CD4-positive, alpha-beta memory T cell (primary cell): ENCODE measurements around the gene SUN2. TPM values are rescaled to one million over a fixed set of nuclear protein-coding genes. Genes with fewer than 3 reads are reported as not detected.

Experiments used
- CTCF ChIA-PET: fragments of 350-600 bp; sonication (Branson Sonifier 250); formaldehyde crosslinking; loops from one replicate; lab custom pipeline; 2021; ENCODE audit warnings: inconsistent platforms; ENCODE audit not compliant: partially characterized antibody; lab: Charles Lee
- POLR2A ChIA-PET: fragments of 350-600 bp; sonication (Branson Sonifier 250); formaldehyde crosslinking; loops from one replicate; lab custom pipeline; 2021; ENCODE audit not compliant: partially characterized antibody; lab: Charles Lee
- DNase-seq, 5 donors: peaks; one replicate each; pipeline versions ENCODE4 v3.0.0 to v3.0.0-alpha.2; 2020 to 2022; ENCODE audit warnings: mixed read lengths in 1 of 5
- H3K27ac ChIP-seq: one replicate; pipeline ENCODE4 v1.7.0; 2013; ENCODE audit warnings: low read depth, low read length
- H3K27me3 ChIP-seq: 2 replicates; pipeline ENCODE4 v1.7.0; 2013; ENCODE audit warnings: mild to moderate bottlenecking, low read length, moderate library complexity; ENCODE audit not compliant: insufficient read depth
- H3K36me3 ChIP-seq: 2 replicates; pipeline ENCODE4 v1.7.0; 2013; ENCODE audit warnings: mild to moderate bottlenecking, low read length, moderate library complexity; ENCODE audit not compliant: insufficient read depth
- H3K4me1 ChIP-seq: 2 replicates; pipeline ENCODE4 v1.7.0; 2013; ENCODE audit warnings: mild to moderate bottlenecking, low read length, moderate library complexity; ENCODE audit not compliant: insufficient read depth
- H3K4me3 ChIP-seq, 2 donors: one replicate each; pipeline ENCODE4 v1.7.0; 2013; ENCODE audit warnings: low read length in 2 of 2, mild to moderate bottlenecking in 1 of 2
- H3K9me3 ChIP-seq, 2 donors: one replicate each; pipeline ENCODE4 v1.7.0; 2013; ENCODE audit warnings: low read length in 2 of 2, control low read depth in 1 of 2; ENCODE audit not compliant: control insufficient read depth in 1 of 2
- H3K27ac Mint-ChIP-seq, 7 donors: one replicate each; pipeline ENCODE4 v1.8.0; 2020 to 2021; ENCODE audit warnings: mixed read lengths in 7 of 7, mild to moderate bottlenecking in 6 of 7, inconsistent platforms in 3 of 7, moderate library complexity in 3 of 7
- H3K27me3 Mint-ChIP-seq, 2 donors: one replicate each; pipeline ENCODE4 v1.8.0; 2020 to 2021; ENCODE audit warnings: mixed read lengths in 2 of 2
- H3K36me3 Mint-ChIP-seq, 2 donors: one replicate each; pipeline ENCODE4 v1.8.0; 2020 to 2021; ENCODE audit warnings: mixed read lengths in 2 of 2, inconsistent platforms in 1 of 2, mild to moderate bottlenecking in 1 of 2
- H3K4me1 Mint-ChIP-seq, 4 donors: one replicate each; pipeline ENCODE4 v1.8.0; 2020 to 2021; ENCODE audit warnings: mixed read lengths in 4 of 4, mild to moderate bottlenecking in 1 of 4
- H3K4me3 Mint-ChIP-seq, 8 donors: one replicate each; pipeline ENCODE4 v1.8.0; 2020 to 2021; ENCODE audit warnings: mixed read lengths in 8 of 8, mild to moderate bottlenecking in 7 of 8, moderate library complexity in 6 of 8, inconsistent platforms in 3 of 8
- H3K9me3 Mint-ChIP-seq, 8 donors: one replicate each; pipeline ENCODE4 v1.8.0; 2020 to 2021; ENCODE audit warnings: mixed read lengths in 8 of 8, mild to moderate bottlenecking in 5 of 8, inconsistent platforms in 3 of 8, moderate library complexity in 1 of 8
- intact Hi-C: fragments of 100-400 bp; cut with micrococcal nuclease; formaldehyde crosslinking; loops from one replicate; pipeline ENCODE4 v1.15.1; 2023
- polyA plus RNA-seq, 2 donors: library from polyadenylated mRNA; unstranded; fragments of 300-500 nt; fragmentation: Illumina TruSeq; gene quantifications; one replicate each; pipeline ENCODE4 v1.2.3, GENCODE V29; 2021
- total RNA-seq, 2 experiments: library from RNA; stranded (reverse); gene quantifications; one replicate each; pipeline ENCODE4 v1.2.3, GENCODE V29; 2021

SUN2 gene
- total and polyA plus RNA-seq, 4 experiments from 2014 or later = 323 to 1,004 (median 815) TPM

DNA sequence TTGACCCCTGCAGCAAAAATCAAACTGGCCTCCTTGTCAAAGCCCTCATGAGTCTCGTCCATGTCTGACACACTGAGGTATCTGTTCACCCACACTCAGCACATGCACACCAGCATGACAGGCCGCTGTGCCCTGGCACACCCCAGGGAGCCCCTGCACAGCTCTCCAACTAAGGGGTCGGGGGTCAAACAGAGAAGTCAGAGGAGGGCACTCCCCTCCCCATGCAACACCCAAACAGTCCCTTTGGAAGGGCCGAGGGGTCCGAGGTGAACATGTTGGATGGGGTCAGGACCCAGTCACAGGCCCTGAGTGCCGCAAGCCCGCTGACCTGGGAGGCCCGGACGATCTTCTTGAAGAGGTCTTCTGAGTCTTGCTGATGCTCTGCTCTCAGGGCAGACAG is 14.6 kb downstream of the SUN2 start:
- intact Hi-C loops = no loop called here
- Histone ChIP-seq H3K36me3 (peaks cover 100% of the 10 kb centered on the region), H3K27ac (no peak overlapping the region), H3K27me3 (no peaks in the 10 kb centered on the region), H3K9me3 (no peaks in the 10 kb centered on the region), H3K4me1 (peaks cover 79% of the 10 kb centered on the region), H3K4me3 (no peak overlapping the region)
- Mint-ChIP-seq H3K9me3 (peaks cover 0 to 5% (median 0%) of the 10 kb centered on the region in 8 donors), H3K4me3 (no peak overlapping the region), H3K27me3 (no peaks in the 10 kb centered on the region), H3K4me1 (peaks cover 14 to 64% (median 36%) of the 10 kb centered on the region in 4 donors), H3K36me3 (peaks cover 58 to 85% of the 10 kb centered on the region in 2 donors), H3K27ac (peak overlapping the region; percentile 68 to 79 (median 75))
- CTCF ChIA-PET = interaction anchor here (0.8 to 1.1 kb wide), 2 partner anchors 10 to 15 kb away, joined by 3 to 4 read pairs; no protein-coding TSS in a partner anchor
- peak in 1 of 5 donors; percentile 24 for DNase-seq
- POLR2A ChIA-PET = interaction anchor here (0.6 to 42.6 kb wide), 4 partner anchors 6 to 238 kb away, joined by 3 to 1746 read pairs (median 874); partner anchors contain the start of gene SUN2

DNA sequence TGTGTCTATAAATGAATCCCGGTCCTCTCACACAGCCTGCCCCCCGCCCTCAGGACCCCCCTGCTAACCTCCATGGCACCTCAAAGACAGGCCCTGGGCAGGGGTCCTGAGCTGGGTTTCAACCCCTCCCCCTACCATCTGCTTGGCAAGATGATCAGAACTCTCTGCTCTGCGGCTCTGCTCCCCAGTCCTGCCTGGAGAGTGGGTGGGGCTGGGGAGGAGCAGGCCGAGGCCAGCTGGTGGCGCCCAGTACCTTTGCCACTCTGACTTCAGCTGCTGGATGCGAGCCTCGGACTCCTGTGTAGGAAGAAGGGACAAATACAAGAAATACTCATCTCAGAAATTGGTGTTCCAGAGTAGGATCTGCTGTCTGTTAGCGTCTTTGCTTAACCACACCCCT is 15.0 kb downstream of the SUN2 start:
- intact Hi-C loops = no loop called here

DNA sequence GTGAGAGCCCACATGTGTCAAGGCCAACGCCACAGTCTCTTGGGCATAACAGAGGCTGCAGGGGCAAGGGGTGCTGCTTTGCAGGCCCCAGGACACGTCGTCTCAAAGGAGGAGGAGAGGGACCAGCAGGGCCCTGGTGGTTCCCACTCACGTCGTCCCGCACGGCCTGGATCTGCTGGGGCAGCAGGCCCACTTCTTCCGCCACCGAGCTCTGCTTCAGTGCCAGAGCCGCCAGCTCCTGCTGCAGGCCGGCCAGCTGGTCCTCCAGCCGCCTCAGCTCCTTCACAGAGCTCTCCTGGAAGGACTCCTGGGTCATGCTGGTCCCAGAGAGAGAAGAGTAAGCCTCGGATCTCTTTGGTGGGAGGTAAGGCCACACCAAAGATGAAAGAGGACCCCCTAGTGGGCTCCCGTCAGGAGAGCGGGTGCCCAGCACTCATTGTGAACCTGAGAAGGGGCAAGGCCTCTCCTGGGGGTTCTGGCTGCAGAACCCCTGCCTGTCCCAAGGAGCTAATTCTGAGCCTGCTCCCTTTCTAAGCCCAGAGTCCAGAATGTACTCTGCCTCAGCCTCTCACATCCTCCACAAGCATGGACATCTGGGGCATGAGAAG is 15.6 kb downstream of the SUN2 start:
- Histone ChIP-seq H3K27me3 (no peaks in the 10 kb centered on the region), H3K36me3 (peaks cover 100% of the 10 kb centered on the region), H3K4me1 (peaks cover 80% of the 10 kb centered on the region), H3K4me3 (no peak overlapping the region), H3K9me3 (no peaks in the 10 kb centered on the region), H3K27ac (no peak overlapping the region)
- ChIA-PET CTCF (interaction anchor here (1.1 to 1.4 kb wide), 4 partner anchors 8 to 18 kb away, joined by 3 to 4 read pairs (median 4); no protein-coding TSS in a partner anchor), POLR2A (interaction anchor here (0.9 to 42.6 kb wide), 7 partner anchors 6 to 237 kb away, joined by 3 to 1746 read pairs (median 3); partner anchors contain the start of genes SUN2 and TOMM22)
- Mint-ChIP-seq H3K9me3 (peaks cover 0 to 5% (median 0%) of the 10 kb centered on the region in 8 donors), H3K4me1 (peaks cover 14 to 60% (median 37%) of the 10 kb centered on the region in 4 donors), H3K4me3 (peak overlapping the region in 1 of 8 donors; percentile 10), H3K27ac (peak overlapping the region in 5 of 7 donors; percentile 32 to 86 (median 55)), H3K36me3 (peaks cover 54 to 85% of the 10 kb centered on the region in 2 donors), H3K27me3 (no peaks in the 10 kb centered on the region)
- intact Hi-C loops = no loop called here
- peak in 1 of 5 donors; percentile 21 for DNase-seq

More for the DNA sequence above, 15.0 kb downstream of the SUN2 start:
- CTCF ChIA-PET = interaction anchor here (1.1 kb wide), 2 partner anchors 9 to 11 kb away, joined by 3 to 4 read pairs; no protein-coding TSS in a partner anchor
- no peaks in the 10 kb centered on the region for H3K9me3 ChIP-seq
- Mint-ChIP-seq H3K27me3 (no peaks in the 10 kb centered on the region), H3K36me3 (peaks cover 54 to 85% of the 10 kb centered on the region in 2 donors), H3K9me3 (peaks cover 0 to 5% (median 0%) of the 10 kb centered on the region in 8 donors), H3K4me3 (no peak overlapping the region), H3K27ac (peak overlapping the region; percentile 19 to 79 (median 68)), H3K4me1 (peaks cover 14 to 62% (median 36%) of the 10 kb centered on the region in 4 donors)
- no peak for DNase-seq
- peaks cover 100% of the 10 kb centered on the region for H3K36me3 ChIP-seq
- H3K4me3 ChIP-seq = no peak overlapping the region
- H3K27ac ChIP-seq = no peak overlapping the region
- peaks cover 80% of the 10 kb centered on the region for H3K4me1 ChIP-seq
- no peaks in the 10 kb centered on the region for H3K27me3 ChIP-seq
- POLR2A ChIA-PET = interaction anchor here (0.6 to 42.6 kb wide), 5 partner anchors 6 to 238 kb away, joined by 3 to 1746 read pairs (median 3); partner anchors contain the start of gene SUN2

DNA sequence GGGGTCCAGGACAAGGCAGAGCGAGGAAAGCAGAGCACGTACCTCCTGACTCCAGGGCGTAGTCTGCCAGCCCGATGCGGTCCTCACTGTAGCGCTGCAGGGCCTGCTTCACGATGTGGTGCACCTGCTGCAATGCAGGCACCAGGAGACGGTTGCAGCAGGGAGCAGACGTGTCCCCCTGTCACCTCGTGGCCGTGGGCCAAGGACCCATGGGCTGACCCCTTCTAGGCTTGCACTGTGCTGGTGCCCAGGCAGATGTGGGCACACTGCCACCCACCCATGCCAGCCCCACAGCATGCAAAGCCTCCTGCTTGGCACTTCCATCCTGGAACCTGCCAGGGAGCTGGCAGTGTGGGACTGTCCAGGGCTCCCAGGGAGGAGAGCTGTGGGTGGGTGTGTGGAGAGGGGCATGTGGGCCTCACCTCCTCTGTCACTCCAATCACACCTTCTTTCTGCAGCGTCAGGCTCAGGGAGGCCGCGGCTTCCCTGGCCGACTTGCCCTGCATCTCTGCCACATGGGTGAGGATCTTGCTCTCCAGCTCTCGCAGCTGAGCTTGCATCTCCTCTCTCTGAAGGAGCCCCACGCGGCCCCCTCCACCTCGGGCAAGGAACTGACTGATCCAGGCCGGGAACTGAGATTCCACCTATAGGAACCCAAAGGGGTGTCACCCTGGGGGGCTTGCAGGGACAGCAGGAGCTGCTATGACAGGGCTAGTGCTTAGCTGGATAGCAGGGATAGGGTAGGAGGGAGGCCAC is 16.3 kb downstream of the SUN2 start:
- ChIA-PET CTCF (interaction anchor here (1.1 to 1.4 kb wide), 4 partner anchors 7 to 19 kb away, joined by 3 to 4 read pairs (median 4); no protein-coding TSS in a partner anchor), POLR2A (interaction anchor here (0.9 to 42.6 kb wide), 6 partner anchors 5 to 104 kb away, joined by 3 to 1746 read pairs (median 4); partner anchors contain the start of genes SUN2 and TOMM22)
- H3K27ac ChIP-seq = no peak overlapping the region
- Mint-ChIP-seq H3K4me1 (peaks cover 12 to 61% (median 36%) of the 10 kb centered on the region in 4 donors), H3K36me3 (peaks cover 53 to 85% of the 10 kb centered on the region in 2 donors), H3K4me3 (peak overlapping the region in 1 of 8 donors; percentile 10), H3K9me3 (peaks cover 0 to 5% (median 0%) of the 10 kb centered on the region in 8 donors), H3K27ac (peak overlapping the region in 5 of 7 donors; percentile 32 to 86 (median 56)), H3K27me3 (no peaks in the 10 kb centered on the region)
- H3K9me3 ChIP-seq = no peaks in the 10 kb centered on the region
- H3K36me3 ChIP-seq = peaks cover 100% of the 10 kb centered on the region
- peak in 1 of 5 donors; percentile 9 for DNase-seq
- intact Hi-C loops = no loop called here
- H3K4me1 ChIP-seq = peaks cover 81% of the 10 kb centered on the region
- H3K4me3 ChIP-seq = no peak overlapping the region
- H3K27me3 ChIP-seq = no peaks in the 10 kb centered on the region

DNA sequence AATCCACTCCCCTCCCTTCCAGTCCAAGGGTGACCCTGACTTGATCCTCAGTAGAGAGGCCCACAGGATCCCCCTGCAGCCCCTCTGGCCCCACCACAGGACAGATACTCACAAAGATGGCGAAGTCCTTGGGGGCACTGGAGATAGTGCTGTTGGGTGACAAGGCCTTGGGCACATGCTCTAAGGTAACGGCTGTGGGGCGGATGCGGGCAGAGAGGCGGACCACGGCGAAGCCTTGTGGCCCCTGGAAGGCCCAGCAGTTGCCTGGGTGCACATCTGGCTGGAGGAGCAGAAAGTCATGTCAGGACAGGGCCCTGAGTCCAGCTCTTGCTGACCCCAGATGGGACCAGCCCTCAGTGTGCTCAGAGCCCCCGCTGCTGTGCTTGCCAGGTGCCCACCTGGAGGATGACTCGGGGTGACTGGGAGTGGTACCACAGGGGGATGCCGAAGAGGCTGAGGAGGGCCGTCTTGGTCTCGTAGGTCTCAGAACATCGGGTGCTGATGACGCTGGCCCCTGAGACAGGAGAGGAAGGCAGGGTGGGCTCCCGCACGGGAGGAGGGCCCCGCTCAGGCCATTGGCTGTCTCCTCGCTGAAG is 17.2 kb downstream of the SUN2 start:
- H3K4me3 ChIP-seq = no peak overlapping the region
- no peaks in the 10 kb centered on the region for H3K27me3 ChIP-seq
- DNase-seq = peak in 1 of 5 donors; percentile 11
- intact Hi-C loops = no loop called here
- H3K36me3 Mint-ChIP-seq = peaks cover 53 to 87% of the 10 kb centered on the region in 2 donors
- no peaks in the 10 kb centered on the region for H3K9me3 ChIP-seq
- H3K9me3 Mint-ChIP-seq = peaks cover 0 to 5% (median 0%) of the 10 kb centered on the region in 8 donors
- no peaks in the 10 kb centered on the region for H3K27me3 Mint-ChIP-seq
- H3K27ac ChIP-seq = no peak overlapping the region
- peaks cover 86% of the 10 kb centered on the region for H3K4me1 ChIP-seq
- H3K4me1 Mint-ChIP-seq = peaks cover 15 to 70% (median 42%) of the 10 kb centered on the region in 4 donors
- H3K36me3 ChIP-seq = peaks cover 98% of the 10 kb centered on the region
- POLR2A ChIA-PET = interaction anchor here (1.8 to 42.6 kb wide), 3 partner anchors 4 to 31 kb away, joined by 5 to 1746 read pairs (median 1746); partner anchors contain the start of gene SUN2
- CTCF ChIA-PET = no interaction called here
- H3K4me3 Mint-ChIP-seq = no peak overlapping the region
- H3K27ac Mint-ChIP-seq = peak overlapping the region in 5 of 7 donors; percentile 19 to 86 (median 56)

DNA sequence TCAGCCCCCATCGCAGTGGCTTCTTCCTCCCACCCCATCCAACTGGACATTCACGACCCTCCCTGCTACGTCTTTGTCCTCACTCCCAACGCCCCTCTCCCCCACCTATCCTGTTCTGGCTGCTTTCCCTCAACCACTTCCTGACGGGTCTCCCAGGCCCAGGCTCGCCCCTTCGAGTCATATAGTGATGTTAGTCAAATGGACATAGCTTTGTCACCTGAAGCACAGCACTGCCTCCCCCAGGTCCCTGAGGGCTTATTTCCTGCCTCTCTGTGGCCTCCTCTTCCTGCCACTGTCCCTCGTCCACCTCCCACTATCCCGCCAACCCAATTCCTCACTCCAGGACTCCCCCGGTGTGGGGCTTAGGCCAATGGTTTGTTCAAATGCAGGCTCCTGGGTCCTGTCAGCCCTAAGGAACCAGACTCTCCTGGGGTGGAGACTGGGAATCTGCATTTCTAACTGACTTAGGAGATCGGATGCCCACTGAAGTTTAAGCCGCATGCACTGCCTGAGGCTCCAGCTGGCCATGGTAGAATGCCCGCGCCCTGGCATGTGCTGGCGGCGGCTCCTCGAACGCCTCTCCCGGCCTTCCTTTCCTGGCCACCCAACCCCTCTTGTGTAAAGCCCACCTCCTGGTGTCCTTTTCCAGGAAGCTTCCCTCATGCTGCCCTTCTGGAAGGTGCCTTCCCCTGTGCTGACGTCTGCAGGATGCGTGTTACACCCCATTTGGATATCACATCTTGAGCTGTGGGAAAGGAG is 18.3 kb downstream of the SUN2 start:
- H3K36me3 Mint-ChIP-seq = peaks cover 42 to 83% of the 10 kb centered on the region in 2 donors
- DNase-seq = peak in 1 of 5 donors; percentile 21
- peak overlapping the region in 2 of 8 donors; percentile 46 to 76 for H3K4me3 Mint-ChIP-seq
- no peaks in the 10 kb centered on the region for H3K9me3 ChIP-seq
- peak overlapping the region; percentile 44 to 92 (median 87) for H3K27ac Mint-ChIP-seq
- ChIA-PET CTCF (no interaction called here), POLR2A (interaction anchor here (10.7 to 42.6 kb wide), 3 partner anchors 3 to 31 kb away, joined by 153 to 1746 read pairs (median 1746); partner anchors contain the start of genes GTPBP1 and SUN2)
- peaks cover 0 to 5% (median 0%) of the 10 kb centered on the region in 8 donors for H3K9me3 Mint-ChIP-seq
- peaks cover 18 to 76% (median 47%) of the 10 kb centered on the region in 4 donors for H3K4me1 Mint-ChIP-seq
- H3K27me3 Mint-ChIP-seq = no peaks in the 10 kb centered on the region
- H3K4me3 ChIP-seq = no peak overlapping the region
- H3K4me1 ChIP-seq = peaks cover 80% of the 10 kb centered on the region
- H3K36me3 ChIP-seq = peaks cover 89% of the 10 kb centered on the region
- H3K27ac ChIP-seq = no peak overlapping the region
- H3K27me3 ChIP-seq = no peaks in the 10 kb centered on the region
- intact Hi-C loops = no loop called here
